GM21737 (cell line): ENCODE results near the gene MAP3K2.
"Not testable (repeated sequence)": the region's sequence is repeated elsewhere in the genome, so short reads cannot be mapped to it uniquely, and the experiment has no call there.

Experiments used
- ATAC-seq: cut with Tn5 transposase; IDR thresholded peaks from one replicate; pipeline ENCODE4 v1.9.1; 2021; ENCODE audit warnings: mild to moderate bottlenecking, moderate library complexity; ENCODE audit not compliant: unreplicated experiment

Gene MAP3K2

DNA sequence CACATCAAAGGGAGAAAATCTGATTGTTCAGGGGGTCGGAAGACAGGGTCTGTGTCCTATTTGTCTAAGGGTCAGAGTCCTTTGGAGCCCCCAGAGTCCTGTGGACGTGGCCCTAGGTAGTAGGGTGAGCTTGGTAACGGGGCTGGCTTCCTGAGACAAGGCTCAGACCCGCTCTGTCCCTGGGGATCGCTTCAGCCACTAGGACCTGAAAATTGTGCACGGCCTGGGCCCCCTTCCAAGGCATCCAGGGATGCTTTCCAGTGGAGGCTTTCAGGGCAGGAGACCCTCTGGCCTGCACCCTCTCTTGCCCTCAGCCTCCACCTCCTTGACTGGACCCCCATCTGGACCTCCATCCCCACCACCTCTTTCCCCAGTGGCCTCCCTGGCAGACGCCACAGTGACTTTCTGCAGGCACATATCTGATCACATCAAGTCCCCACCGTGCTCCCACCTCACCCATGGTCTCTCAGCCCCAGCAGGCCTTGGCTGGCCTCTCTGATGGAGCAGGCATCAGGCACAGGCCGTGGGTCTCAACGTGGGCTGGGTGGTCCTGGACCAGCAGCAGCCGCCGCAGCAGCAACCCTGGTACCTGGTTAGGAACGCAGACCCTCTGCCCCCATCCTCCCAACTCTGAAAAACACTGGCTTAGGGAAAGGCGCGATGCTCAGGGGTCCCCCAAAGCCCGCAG is 34.2 kb upstream of the MAP3K2 start:
- ATAC-seq: no peak

DNA sequence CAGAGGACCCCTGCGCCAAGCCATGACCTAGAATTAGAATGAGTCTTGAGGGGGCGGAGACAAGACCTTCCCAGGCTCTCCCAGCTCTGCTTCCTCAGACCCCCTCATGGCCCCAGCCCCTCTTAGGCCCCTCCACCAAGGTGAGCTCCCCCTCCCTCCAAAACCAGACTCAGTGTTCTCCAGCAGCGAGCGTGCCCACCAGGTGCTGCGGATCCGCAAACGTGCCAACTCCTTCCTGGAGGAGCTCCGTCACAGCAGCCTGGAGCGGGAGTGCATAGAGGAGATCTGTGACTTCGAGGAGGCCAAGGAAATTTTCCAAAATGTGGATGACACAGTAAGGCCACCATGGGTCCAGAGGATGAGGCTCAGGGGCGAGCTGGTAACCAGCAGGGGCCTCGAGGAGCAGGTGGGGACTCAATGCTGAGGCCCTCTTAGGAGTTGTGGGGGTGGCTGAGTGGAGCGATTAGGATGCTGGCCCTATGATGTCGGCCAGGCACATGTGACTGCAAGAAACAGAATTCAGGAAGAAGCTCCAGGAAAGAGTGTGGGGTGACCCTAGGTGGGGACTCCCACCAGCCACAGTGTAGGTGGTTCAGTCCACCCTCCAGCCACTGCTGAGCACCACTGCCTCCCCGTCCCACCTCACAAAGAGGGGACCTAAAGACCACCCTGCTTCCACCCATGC is 33.5 kb upstream of the MAP3K2 start:
- ATAC-seq: no peak

DNA sequence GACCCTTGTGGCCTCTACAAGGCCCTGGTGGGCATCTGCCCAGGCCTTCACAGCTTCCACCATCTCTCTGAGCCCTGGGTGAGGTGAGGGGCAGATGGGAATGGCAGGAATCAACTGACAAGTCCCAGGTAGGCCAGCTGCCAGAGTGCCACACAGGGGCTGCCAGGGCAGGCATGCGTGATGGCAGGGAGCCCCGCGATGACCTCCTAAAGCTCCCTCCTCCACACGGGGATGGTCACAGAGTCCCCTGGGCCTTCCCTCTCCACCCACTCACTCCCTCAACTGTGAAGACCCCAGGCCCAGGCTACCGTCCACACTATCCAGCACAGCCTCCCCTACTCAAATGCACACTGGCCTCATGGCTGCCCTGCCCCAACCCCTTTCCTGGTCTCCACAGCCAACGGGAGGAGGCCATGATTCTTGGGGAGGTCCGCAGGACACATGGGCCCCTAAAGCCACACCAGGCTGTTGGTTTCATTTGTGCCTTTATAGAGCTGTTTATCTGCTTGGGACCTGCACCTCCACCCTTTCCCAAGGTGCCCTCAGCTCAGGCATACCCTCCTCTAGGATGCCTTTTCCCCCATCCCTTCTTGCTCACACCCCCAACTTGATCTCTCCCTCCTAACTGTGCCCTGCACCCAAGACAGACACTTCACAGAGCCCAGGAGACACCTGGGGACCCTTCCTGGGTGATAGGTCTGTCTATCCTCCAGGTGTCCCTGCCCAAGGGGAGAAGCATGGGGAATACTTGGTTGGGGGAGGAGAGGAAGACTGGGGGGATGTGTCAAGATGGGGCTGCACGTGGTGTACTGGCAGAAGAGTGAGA is 32.5 kb upstream of the MAP3K2 start:
- no peak for ATAC-seq

DNA sequence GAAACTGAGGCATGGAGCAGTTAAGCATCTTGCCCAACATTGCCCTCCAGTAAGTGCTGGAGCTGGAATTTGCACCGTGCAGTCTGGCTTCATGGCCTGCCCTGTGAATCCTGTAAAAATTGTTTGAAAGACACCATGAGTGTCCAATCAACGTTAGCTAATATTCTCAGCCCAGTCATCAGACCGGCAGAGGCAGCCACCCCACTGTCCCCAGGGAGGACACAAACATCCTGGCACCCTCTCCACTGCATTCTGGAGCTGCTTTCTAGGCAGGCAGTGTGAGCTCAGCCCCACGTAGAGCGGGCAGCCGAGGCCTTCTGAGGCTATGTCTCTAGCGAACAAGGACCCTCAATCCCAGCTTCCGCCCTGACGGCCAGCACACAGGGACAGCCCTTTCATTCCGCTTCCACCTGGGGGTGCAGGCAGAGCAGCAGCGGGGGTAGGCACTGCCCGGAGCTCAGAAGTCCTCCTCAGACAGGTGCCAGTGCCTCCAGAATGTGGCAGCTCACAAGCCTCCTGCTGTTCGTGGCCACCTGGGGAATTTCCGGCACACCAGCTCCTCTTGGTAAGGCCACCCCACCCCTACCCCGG is 31.8 kb upstream of the MAP3K2 start:
- no peak for ATAC-seq

DNA sequence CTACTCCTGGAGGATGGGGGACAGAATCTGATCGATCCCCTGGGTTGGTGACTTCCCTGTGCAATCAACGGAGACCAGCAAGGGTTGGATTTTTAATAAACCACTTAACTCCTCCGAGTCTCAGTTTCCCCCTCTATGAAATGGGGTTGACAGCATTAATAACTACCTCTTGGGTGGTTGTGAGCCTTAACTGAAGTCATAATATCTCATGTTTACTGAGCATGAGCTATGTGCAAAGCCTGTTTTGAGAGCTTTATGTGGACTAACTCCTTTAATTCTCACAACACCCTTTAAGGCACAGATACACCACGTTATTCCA is 31.3 kb upstream of the MAP3K2 start:
- no peak for ATAC-seq

DNA sequence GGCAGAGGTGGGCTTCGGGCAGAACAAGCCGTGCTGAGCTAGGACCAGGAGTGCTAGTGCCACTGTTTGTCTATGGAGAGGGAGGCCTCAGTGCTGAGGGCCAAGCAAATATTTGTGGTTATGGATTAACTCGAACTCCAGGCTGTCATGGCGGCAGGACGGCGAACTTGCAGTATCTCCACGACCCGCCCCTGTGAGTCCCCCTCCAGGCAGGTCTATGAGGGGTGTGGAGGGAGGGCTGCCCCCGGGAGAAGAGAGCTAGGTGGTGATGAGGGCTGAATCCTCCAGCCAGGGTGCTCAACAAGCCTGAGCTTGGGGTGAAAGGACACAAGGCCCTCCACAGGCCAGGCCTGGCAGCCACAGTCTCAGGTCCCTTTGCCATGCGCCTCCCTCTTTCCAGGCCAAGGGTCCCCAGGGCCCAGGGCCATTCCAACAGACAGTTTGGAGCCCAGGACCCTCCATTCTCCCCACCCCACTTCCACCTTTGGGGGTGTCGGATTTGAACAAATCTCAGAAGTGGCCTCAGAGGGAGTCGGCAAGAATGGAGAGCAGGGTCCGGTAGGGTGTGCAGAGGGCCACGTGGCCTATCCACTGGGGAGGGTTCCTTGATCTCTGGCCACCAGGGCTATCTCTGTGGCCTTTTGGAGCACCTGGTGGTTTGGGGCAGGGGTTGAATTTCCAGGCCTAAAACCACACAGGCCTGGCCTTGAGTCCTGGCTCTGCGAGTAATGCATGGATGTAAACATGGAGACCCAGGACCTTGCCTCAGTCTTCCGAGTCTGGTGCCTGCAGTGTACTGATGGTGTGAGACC is 30.7 kb upstream of the MAP3K2 start, which contains the start of gene PROC:
Gene PROC (plus strand): TSS at position 128 of the 812 bp plus-strand sequence. CDS start 1,516 bp downstream, outside the sequence.
- ATAC-seq: no peak

DNA sequence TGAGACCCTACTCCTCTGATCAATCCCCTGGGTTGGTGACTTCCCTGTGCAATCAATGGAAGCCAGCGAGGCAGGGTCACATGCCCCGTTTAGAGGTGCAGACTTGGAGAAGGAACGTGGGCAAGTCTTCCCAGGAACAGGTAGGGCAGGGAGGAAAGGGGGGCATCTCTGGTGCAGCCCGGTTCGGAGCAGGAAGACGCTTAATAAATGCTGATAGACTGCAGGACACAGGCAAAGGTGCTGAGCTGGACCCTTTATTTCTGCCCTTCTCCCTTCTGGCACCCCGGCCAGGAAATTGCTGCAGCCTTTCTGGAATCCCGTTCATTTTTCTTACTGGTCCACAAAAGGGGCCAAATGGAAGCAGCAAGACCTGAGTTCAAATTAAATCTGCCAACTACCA is 29.6 kb upstream of the MAP3K2 start:
- no peak for ATAC-seq

DNA sequence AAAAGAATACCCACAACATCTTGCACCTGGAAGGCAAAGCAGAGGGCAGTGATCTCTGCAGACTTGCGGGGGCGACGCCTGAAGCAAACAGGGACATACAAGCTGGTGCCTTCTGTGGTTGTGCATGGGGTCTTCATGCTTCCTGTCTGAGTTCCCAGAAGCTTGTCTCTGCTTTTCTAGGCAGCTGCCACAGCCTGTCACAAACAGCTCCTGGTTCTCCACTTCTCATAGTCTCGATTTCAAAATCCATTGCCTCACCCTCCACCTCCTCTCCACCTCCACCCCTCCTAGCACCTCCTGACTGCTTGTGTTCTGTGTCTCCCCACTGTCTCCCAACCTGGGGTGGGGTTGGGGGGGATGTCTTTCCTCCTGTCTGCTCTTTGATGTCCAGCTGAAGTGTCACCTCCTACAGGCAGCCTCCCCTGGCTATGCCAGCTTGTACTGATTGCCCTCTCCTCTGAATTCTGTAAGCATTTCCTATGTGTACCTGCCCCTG is 28.8 kb upstream of the MAP3K2 start:
- peak; percentile 23 for ATAC-seq

DNA sequence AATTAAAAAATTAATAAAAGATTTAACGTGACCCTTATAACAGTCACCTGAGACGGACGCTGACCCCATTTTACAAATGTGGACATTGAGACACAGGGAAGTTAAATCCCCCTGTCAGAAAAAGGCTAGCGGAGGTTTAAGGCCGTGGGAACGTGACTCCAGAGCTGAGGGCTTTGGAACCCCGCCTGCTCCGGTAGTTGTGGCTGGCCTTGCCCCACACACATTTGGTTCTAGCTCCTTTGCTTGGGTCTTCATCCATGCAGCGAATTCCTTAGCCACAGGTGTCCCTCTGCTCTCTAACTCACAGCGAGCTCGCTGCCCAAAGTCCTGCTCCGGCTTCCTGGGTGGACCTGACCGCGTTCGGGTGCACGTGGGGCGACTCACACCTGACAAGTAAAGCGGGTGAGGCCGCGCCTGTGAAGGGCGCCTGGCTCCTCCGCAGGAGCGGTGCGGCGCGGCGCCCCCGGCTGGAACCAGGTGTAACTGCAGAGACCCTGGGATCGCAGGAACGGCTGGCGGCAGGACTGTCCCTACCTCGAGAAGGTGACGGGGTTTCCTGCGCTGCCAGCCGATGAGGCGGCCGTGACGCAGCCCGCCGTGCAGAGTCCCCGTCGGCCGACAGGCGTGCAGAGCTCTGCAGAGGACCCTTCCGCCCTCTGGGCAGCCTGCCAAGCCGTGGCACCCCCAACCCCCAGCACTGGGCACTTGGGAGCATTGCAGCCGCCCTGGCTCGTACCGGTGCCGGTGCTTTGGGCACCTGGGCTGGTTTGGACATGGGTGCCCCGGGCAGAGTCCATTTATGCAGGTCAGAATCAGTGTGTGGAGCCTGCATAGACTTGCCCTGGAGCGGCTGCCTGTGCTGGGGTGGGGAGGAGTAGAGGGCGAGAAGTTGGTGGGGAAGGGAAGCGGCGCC is 28.1 kb upstream of the MAP3K2 start:
- peak; percentile 74 for ATAC-seq

DNA sequence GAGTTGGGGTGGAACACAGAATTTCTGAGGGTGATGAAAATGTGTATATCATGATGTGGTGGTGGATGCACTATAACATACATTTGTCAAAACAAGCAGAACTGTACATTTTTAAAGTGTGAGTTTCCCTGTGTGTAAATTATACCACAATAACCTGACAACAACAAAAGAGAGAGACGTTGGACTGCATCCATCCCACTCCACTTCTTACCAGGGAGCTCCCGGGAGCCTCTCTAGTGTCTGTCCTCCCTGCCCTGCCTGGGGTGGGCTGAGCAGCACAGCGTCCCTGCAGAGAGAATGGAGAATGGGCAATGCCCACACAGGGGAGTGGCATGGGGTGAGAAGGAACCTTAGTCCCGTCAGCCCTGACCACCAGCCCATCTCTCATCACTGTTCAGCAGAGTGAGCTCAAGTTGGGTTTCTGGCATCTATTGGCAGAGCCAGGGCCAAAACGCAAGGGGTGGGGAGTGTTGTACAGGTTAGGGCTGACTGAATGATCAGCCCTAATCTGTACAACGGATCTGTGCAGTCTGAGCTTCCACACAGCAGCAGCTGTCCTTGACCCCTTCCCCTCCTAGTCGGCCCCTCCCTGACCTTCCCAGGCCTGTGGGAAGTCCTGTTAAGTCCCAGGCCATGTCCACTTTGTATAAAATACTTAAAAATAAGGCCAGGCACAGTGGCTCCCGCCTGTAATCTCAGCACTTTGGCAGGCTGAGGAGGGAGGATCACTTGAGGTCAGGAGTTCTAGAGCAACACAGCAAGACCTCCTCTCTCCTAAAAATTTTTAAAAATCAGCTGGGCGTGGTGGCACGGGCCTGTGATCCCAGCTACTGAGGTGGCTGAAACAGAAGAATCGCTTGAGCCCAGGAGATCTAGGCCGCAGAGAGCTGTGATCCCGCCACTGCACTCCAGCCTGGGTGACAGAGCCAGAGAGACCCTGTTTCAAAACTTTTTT is 27.1 kb upstream of the MAP3K2 start:
- no peak for ATAC-seq

DNA sequence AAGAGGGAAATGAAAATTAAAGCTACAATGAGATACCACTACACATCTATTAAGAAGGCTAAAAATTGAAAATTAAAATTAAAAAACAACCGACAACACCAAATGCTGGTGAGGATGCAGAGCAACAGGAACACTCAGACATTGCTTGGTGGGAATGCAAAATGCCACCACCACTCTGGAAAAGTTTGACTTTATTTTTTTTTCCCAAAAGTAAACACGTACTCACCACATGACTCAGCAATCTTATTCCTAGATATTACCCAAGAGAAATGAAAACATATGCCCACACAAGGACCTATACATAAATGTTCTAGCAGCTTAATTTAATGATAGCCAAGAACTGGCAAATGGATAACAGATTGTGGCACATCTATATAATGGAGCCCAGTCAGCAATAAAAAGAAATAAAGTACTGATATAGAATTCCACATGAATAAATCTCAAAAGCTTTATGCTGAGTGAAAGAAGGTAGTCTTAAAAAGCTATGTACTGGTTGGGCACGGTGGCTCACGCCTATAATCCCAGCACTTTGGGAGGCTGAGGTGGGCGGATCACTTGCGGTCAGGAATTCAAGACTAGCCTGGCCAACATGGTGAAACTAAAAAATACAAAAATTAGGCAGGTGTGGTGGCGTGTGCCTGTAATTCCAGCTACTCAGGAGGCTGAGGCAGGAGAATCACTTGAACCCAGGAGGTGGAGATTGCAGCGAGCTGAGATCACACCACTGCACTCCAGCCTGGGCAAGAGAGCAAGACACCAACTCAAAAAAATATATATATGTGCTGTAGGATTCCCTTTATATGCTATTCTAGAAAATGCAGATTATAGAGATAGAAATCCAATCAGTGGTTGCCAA is 26.2 kb upstream of the MAP3K2 start:
- ATAC-seq: no peak

DNA sequence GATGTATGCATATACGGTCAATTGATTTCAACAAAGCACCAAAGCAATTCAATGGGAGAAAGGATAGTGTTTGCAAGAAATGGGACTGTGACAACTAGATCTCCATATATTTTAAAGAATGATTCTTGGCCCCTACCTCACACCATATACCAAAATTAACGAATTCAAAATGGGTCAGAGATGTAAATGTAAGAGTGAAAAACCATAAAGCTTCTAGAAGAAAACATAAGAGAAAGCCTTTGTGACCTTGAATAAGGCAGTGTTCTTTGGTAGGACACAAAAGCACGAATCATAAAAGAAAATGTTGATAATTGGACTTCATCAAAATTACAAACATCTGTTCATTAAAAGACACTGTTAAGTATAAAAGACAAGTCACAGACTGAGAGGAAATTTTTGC is 25.4 kb upstream of the MAP3K2 start:
- ATAC-seq: no peak

DNA sequence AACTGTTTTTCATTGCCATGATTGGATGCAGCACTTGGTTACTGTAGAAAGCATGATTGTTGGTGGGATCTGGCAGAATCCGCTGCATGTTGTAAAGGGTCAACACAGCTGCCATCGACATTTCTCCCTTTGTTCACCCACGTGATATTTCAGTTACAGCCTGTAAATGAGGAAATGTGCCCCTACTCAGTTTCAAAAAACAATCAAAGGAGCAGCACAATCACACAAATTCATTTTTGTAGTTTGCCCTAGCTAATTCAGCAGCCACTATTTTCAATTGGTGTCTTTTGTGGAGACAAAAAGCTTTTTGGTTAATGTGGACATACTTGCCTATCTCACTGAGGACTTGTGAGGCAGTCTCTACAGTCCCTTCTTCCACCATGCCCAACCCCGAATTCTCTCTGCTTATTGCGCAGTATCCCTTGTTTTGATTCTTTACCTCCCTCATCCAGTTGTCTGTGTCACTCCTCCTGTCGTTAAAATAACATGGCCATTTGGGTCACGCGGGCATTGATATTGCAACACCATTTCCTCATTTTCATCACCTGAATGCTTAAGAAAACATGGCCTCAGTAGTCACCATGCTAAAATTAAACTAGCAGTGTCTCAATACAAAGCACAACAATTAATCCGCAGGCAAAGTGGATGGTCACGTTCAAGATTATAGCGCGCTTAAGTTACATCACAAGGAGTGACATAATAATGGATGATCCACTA is 24.0 kb upstream of the MAP3K2 start:
- no peak for ATAC-seq

DNA sequence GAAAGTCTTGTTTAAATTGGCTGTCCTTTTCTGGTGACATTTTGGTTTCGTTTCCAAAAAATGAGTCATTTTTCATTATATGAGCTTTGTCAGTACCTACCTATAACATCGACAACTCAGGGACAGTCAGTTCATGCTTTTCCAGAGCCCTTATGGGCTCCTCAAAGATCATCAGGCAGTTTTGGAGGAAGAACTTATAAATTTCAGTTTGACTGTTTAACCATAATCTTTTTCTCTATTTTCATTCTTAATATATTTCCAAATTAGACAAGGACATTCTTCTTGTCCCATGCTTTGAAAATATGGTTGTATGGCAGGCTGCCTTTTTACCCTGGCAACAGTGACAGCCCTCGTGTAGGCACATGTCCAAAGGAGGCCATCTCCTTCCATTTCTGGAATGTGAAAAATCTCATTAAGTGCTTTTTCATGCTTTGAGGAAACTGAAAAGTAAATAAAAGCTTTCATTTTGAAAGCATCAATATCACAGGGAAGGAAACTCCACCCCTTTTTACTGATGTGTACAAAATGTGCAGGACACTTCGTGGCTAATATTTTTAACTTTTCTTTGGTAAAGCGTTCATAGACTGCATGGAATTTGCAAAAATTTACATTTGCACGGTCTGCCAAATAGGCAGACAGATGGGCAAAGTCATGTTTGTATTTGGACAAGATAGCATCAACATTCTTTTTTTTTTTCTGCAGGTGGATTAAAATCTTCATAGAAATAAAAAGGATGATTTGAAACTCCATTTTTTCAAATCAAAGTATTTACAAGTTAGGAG is 23.3 kb upstream of the MAP3K2 start:
- peak; percentile 48 for ATAC-seq

DNA sequence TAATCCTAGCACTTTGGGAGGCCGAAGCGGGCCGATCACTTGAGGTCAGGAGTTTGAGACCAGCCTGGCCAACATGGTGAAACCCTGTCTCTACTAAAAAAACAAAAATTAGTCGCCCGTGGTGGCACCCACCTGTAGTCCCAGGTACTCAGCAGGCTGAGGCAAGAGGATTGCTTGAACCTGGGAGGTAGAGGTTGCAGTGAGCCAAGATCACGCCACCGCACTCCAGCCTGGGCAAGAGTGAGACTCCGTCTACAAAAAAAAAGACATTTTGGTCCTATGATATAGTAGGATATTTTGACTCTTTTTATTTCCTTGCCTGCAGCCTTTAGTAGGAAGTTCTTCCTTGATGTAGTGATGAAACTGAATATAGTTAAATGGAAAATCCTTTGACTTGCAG is 21.9 kb upstream of the MAP3K2 start:
- ATAC-seq: not testable (repeated sequence)

DNA sequence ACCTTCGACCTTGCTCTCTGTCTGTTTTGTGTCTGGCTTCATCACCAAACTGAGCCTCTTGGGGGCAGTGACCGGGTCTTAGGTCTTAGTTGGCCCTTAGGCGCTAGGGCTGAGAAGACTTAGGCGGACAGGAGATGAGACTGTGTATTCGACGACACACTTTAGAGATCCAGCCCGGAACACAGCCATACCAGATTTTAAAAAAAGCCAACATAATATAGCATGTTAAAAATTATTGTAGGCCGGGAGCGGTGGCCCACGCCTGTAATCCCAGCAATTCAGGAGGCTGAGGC is 21.0 kb upstream of the MAP3K2 start:
- no peak for ATAC-seq
